ENCODE data around the gene SIPA1L3.

DNA sequence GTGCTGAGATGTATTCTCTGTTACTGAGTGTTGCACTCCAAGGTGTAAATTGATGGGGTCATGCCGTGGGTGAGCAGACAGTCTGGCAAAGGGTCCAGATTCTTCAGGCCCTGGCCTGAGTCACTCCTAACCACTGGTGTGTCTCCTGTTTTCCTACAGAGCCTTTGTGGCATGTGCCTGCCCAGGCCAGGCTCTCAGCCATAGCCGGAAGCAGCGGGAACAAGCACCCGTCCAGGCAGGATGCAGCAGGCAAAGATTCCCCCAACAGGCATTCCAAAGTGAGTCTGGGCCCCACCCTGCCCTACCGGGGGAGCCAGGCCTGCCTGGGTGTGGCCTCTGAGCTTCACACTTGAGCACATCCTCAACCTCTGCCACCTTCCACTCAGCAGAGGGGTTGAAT, 255.1 kb downstream of the SIPA1L3 start:
- TF ChIP-seq, protein P1, sequence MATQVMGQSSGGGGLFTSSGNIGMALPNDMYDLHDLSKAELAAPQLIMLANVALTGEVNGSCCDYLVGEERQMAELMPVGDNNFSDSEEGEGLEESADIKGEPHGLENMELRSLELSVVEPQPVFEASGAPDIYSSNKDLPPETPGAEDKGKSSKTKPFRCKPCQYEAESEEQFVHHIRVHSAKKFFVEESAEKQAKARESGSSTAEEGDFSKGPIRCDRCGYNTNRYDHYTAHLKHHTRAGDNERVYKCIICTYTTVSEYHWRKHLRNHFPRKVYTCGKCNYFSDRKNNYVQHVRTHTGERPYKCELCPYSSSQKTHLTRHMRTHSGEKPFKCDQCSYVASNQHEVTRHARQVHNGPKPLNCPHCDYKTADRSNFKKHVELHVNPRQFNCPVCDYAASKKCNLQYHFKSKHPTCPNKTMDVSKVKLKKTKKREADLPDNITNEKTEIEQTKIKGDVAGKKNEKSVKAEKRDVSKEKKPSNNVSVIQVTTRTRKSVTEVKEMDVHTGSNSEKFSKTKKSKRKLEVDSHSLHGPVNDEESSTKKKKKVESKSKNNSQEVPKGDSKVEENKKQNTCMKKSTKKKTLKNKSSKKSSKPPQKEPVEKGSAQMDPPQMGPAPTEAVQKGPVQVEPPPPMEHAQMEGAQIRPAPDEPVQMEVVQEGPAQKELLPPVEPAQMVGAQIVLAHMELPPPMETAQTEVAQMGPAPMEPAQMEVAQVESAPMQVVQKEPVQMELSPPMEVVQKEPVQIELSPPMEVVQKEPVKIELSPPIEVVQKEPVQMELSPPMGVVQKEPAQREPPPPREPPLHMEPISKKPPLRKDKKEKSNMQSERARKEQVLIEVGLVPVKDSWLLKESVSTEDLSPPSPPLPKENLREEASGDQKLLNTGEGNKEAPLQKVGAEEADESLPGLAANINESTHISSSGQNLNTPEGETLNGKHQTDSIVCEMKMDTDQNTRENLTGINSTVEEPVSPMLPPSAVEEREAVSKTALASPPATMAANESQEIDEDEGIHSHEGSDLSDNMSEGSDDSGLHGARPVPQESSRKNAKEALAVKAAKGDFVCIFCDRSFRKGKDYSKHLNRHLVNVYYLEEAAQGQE (IDR thresholded peaks at IDR 0.05; ENCODE audit: low read depth) = no peak
- no peak for TF ChIP-seq YY1 (IDR thresholded peaks at IDR 0.05; ENCODE audit: low read depth)
- TF ChIP-seq, protein P2, sequence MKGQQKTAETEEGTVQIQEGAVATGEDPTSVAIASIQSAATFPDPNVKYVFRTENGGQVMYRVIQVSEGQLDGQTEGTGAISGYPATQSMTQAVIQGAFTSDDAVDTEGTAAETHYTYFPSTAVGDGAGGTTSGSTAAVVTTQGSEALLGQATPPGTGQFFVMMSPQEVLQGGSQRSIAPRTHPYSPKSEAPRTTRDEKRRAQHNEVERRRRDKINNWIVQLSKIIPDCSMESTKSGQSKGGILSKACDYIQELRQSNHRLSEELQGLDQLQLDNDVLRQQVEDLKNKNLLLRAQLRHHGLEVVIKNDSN (IDR thresholded peaks at IDR 0.05) = no peak
- no peak for TF ChIP-seq EP300 (IDR thresholded peaks at IDR 0.05; ENCODE audit: borderline replicate concordance)
- TF ChIP-seq TAF1 (IDR thresholded peaks at IDR 0.05; ENCODE audit: low read depth) = no peak
- no peak for TF ChIP-seq RAD21 (IDR thresholded peaks at IDR 0.05; ENCODE audit: low read depth)

Data from Ishikawa (cell line).